Urinary bladder (tissue), 4 donors: ENCODE results near the gene CREBRF. TPM values are rescaled to one million over a fixed set of nuclear protein-coding genes. Genes with fewer than 3 reads are reported as not detected.
"Not testable (repeated sequence)": the region's sequence is repeated elsewhere in the genome, so short reads cannot be mapped to it uniquely, and the experiment has no call there.

Experiments used
- DNase-seq: peaks from one replicate; pipeline ENCODE4 v3.0.0-alpha.2; 2015; ENCODE audit errors: extremely low spot score
- H3K27ac ChIP-seq: one replicate; pipeline ENCODE4 v1.5.1; 2013; ENCODE audit warnings: low read depth, mild to moderate bottlenecking, moderate library complexity
- H3K36me3 ChIP-seq: one replicate; pipeline ENCODE4 v1.6.1; 2013; ENCODE audit warnings: mild to moderate bottlenecking, moderate library complexity; ENCODE audit not compliant: insufficient read depth
- H3K4me1 ChIP-seq: one replicate; pipeline ENCODE4 v1.6.1; 2013; ENCODE audit warnings: mild to moderate bottlenecking, moderate library complexity; ENCODE audit not compliant: insufficient read depth
- H3K4me3 ChIP-seq: one replicate; pipeline ENCODE4 v1.5.1; 2013; ENCODE audit warnings: low read depth, low read length
- WGBS: extraction: QIAGEN DNeasy Blood & Tissue Kit; methylation state at CpG from one replicate; pipeline ENCODE4 v1.1.7; 2013; 5-methylcytosine and 5-hydroxymethylcytosine counted together
- polyA plus RNA-seq: library from polyadenylated mRNA; stranded (reverse); fragments of 200-250 nt; gene quantifications from one replicate; pipeline ENCODE4 v1.2.3, GENCODE V29; 2013
- total RNA-seq: library from RNA; depleted of rRNA; stranded (reverse); fragments of >200 nt; gene quantifications from one replicate; pipeline ENCODE4 v1.2.3, GENCODE V29; 2014
- donor health status: healthy with polysubstance abuse.
- donor health status: healthy.

Gene CREBRF
- total and polyA plus RNA-seq, 2 donors = 12.6 to 56.4 TPM

DNA sequence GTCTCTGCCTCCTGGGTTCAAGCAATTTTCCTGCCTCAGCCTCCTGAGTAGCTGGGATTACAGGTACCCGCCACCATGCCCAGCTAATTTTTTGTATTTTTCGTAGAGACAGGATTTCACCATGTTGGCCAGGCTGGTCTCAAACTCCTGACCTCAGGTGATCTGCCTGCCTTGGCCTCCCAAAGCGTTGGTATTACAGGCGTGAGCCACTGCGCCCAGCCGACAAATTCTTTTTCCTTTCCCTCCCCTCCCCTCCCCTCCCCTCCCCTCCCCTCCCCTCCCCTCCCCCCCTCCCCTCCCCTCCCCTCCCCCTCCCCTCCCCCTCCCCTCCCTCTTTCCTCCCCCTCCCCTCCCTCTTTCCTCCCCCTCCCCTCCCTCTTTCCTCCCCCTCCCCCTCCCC is 76.0 kb downstream of the CREBRF start:
- not testable (repeated sequence) for H3K27ac ChIP-seq, H3K4me3 ChIP-seq, DNase-seq, H3K4me1 ChIP-seq, H3K36me3 ChIP-seq
- 98% methylated on average over 6 of the region's 6 CpGs for WGBS

DNA sequence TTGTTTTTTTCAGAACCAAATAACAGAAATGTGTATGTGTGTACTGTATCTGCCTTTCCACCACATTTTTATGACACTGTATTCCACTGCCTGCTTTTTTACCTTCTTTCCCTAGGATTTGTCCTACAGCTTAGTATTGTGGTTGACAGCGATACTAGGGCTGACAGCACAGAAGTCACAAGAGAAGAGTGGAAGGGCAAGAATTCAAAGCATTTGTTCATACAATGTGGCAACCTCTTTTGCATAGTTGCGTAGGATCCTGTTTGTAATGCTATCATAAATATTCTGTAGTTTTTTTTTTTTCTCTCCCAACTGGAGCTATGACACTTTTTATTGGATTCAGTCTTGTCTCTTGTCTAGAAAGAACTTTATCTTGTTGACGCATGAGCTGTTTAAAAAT is 82.6 kb downstream of the CREBRF start:
- Histone ChIP-seq H3K27ac (no peak overlapping the region), H3K36me3 (no peaks in the 10 kb centered on the region), H3K4me1 (no peaks in the 10 kb centered on the region), H3K4me3 (no peak overlapping the region)
- DNase-seq = no peak
- 90% methylated on average over 3 of the region's 3 CpGs for WGBS

DNA sequence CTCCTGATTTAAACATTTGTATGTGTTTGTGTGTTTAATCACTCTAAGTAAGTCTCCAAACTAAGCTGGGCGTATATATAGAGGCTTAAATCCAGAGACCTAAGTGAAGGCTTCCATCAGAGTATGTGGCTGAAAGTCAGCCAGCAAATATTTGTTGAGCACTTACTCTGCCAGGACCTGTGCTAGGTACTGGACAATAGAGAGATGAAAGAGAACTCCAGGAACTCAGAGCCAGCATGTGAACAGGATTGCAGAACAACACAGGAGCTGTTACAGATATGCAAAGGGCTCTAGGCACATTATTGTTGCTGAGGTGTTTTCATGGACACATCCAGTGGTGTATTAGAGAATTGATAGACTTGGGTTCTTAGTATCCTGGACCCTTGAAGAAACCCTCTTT is 83.5 kb downstream of the CREBRF start:
- WGBS = 87% methylated on average over 1 of the region's 1 CpG

DNA sequence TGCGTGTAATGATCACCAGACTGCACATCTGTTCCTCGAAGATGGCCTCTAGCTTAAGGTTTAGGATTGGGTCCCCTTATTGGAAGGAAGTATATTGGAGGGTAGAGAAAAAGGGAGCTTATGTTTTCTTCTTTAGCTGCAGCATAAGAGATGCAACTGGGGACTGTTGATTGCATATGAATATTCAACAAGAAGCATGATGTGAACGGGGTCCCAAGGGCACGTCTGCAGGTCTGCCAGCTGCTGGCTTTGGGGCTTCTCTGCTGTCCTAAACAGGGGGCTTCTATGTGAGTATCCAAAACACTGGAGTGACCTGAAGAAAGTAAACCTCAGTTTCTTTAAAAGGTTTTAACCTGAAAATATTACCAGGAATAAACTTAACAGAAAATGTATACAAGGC is 84.6 kb downstream of the CREBRF start:
- Histone ChIP-seq H3K36me3 (no peaks in the 10 kb centered on the region), H3K4me1 (no peaks in the 10 kb centered on the region), H3K27ac (no peak overlapping the region), H3K4me3 (no peak overlapping the region)
- WGBS = 63% methylated on average over 4 of the region's 4 CpGs
- no peak for DNase-seq

More for the DNA sequence above, 83.5 kb downstream of the CREBRF start:
- Histone ChIP-seq H3K4me1 (no peaks in the 10 kb centered on the region), H3K4me3 (no peak overlapping the region), H3K36me3 (no peaks in the 10 kb centered on the region), H3K27ac (no peak overlapping the region)
- DNase-seq = no peak

DNA sequence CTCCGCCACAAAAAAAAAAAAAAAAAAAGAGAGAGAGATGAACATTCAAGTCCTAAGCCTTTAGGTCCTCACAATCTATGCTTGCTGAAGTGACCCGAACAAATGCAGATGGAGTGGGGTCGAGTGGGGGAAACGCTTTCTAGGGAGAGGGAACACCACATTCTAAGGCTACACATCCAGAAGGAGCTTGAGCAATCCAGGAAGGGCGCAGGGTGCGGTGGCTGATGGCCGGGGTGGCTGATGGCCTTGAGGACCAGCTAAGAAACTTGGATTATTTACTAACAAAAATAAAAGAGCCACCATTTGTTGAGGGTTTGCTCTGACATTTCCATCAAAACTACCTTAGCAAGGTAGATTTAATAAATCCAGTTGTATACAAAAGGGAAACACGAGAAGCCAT is 87.4 kb downstream of the CREBRF start:
- Histone ChIP-seq H3K27ac (no peak overlapping the region), H3K4me3 (no peak overlapping the region), H3K4me1 (no peaks in the 10 kb centered on the region), H3K36me3 (no peaks in the 10 kb centered on the region)
- no peak for DNase-seq
- 89% methylated on average over 8 of the region's 8 CpGs for WGBS

DNA sequence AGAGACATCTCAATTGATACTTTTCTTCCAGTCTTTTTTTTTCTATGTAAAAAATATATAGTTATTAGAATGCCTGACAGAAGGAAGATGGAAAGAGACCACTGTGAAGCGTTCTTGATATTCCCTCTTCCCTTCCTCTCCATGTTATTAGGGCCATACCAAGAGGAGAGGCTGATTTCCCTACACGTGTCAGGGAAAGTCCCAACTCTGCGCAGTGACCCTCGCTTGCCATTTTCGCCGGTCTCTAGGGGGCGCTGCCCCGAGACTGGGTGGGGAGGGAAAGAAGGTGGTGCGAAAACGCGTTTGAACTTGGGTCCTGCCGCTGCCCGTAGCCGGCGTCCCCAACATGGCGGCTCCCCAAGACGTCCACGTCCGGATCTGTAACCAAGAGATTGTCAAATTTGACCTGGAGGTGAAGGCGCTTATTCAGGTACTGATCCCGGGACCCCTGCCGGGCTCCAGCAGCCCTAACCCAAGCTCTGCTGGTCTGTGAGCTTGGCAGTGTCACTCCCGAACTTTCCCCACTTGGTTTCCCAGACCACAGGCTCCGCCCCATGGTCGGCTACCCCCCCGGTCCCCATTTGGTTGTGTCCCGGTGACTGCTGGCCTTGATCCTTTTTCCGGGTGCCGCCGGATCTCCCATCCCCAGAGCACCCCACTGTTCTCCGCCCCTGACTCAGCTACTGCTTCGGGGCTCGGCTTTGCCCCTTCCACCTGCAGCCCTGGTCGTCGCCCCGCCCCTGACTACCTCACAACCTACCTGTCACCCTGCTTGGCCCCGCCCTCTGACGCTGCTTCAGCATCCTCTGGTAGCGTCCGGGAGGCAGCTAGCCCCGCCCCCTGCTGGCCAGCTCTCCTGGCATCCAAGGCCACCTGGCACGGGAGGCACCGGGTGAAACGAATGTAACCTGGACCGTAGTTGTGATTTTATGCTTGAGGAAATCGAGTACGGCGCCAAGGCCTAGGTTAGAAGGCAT is 88.3 kb downstream of the CREBRF start, which contains the start of gene BNIP1:
Gene BNIP1, plus strand, starts transcription at position 332 of the 977 bp plus-strand sequence. Its CDS starts 15 bp downstream, at position 347.
- H3K36me3 ChIP-seq = no peaks in the 10 kb centered on the region
- peak; percentile 86 for DNase-seq
- WGBS = under 1% methylated on average over 48 of the region's 48 CpGs

DNA sequence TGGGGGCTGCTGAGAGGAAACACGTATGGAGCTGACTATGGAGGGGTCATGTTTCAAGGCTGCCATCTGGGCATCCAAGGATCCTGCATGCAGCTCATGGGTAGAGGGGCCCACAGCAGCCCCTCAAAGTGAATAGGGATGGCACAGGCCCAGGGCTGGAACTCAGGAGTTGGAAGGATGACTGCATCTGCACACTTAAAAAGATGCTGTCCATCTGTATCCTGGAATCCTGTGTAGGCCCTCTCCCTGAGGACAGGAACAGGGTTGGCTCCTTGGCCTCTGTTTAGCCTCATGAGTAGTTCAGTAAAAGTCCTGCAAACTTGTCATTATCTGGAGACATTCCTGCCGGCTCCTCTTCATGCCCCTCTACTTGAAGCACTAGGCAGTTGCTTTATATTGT is 92.2 kb downstream of the CREBRF start:
- Histone ChIP-seq H3K4me1 (no peaks in the 10 kb centered on the region), H3K27ac (no peak overlapping the region), H3K36me3 (no peaks in the 10 kb centered on the region), H3K4me3 (no peak overlapping the region)
- 57% methylated on average over 2 of the region's 2 CpGs for WGBS
- DNase-seq = no peak

More for the DNA sequence above, 88.3 kb downstream of the CREBRF start, which contains the start of gene BNIP1:
- peak within 1 kb of the TSS; percentile 86 for H3K4me3 ChIP-seq
- H3K4me1 ChIP-seq = no peaks in the 10 kb centered on the region
- peak within 1 kb of the TSS; percentile 68 for H3K27ac ChIP-seq

DNA sequence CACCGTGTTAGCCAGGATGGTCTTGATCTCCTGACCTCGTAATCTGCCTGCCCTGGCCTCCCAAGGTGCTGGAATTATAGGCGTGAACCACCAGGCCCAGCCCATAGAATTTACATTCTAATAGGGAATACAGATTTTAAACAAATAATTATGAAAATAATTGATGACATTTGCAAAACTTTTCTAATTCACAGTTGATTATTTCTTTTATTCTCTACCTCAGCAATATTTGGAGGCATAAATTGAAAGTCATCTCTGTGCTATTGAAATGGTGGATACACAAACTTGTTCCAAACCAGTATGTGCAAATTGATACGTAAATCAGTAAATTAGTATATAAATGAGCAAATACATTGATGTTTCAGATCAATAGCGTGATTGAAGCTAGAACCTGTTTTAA is 96.4 kb downstream of the CREBRF start:
- DNase-seq = no peak
- no peaks in the 10 kb centered on the region for H3K4me1 ChIP-seq
- H3K27ac ChIP-seq = no peak overlapping the region
- 94% methylated on average over 5 of the region's 5 CpGs for WGBS
- no peak overlapping the region for H3K4me3 ChIP-seq
- H3K36me3 ChIP-seq = peaks cover 2% of the 10 kb centered on the region

DNA sequence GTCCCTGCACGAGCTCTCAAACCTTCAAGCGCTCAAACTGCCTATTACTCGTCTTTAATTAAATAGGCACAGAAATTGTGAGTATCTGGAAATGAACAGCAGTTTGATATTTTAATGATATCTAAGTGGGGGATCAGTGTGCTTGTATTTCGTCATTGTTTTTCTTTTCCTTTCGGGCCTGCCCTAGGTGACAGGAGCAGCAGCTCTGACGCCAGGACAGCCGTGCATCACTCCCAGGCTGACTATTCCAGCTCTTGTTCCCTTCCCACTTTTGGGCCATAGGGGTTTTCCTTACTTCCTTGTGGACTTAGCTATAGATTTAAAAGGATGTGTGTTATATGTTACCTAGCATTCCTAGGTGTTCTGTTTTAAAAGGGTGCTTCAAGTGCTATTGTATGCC is 97.7 kb downstream of the CREBRF start:
- H3K36me3 ChIP-seq = peaks cover 2% of the 10 kb centered on the region
- no peaks in the 10 kb centered on the region for H3K4me1 ChIP-seq
- WGBS = 80% methylated on average over 7 of the region's 7 CpGs
- no peak for DNase-seq
- no peak overlapping the region for H3K4me3 ChIP-seq
- no peak overlapping the region for H3K27ac ChIP-seq

DNA sequence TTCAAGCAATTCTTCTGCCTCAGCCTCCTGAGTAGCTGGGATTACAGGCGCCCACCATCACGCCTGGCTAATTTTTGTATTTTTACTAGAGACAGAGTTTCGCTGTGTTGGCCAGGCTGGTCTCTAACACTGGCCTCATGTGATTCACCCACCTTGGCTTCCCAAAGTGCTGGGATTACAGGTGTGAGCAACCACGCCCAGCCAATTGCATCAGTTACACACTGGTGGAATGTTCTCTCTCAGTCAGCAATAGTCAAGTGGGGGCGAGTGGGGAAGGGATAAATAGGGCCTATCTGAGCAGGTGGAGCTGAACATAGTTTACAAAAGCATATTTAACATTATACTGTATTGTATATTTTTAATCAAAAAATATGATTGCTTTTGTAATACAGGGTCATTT is 98.5 kb downstream of the CREBRF start:
- DNase-seq, H3K4me3 ChIP-seq, H3K4me1 ChIP-seq, H3K27ac ChIP-seq, H3K36me3 ChIP-seq: not testable (repeated sequence)
- 96% methylated on average over 5 of the region's 5 CpGs for WGBS

DNA sequence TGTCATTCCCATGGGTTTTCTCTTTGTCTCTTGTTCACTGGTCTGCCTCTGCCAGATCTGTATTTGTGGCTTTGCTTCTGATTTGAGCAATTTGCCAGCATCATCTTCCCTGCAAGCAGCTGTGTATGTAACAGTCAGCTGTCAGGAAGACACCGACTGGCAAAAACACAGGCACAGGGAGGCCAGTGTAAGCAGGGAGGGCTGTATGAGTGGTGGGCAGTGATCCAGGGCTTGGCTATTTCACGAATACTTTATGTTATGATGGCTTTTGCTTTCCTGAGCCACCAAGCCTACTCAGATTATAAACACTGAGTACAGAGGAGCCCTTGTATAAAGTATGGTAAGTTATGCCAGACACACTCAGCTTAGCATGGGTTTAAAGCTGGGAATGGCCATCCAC is 99.8 kb downstream of the CREBRF start:
- no peak for DNase-seq
- no peak overlapping the region for H3K27ac ChIP-seq
- no peak overlapping the region for H3K4me3 ChIP-seq
- 67% methylated on average over 2 of the region's 2 CpGs for WGBS
- H3K4me1 ChIP-seq = no peaks in the 10 kb centered on the region
- peaks cover 4% of the 10 kb centered on the region for H3K36me3 ChIP-seq

DNA sequence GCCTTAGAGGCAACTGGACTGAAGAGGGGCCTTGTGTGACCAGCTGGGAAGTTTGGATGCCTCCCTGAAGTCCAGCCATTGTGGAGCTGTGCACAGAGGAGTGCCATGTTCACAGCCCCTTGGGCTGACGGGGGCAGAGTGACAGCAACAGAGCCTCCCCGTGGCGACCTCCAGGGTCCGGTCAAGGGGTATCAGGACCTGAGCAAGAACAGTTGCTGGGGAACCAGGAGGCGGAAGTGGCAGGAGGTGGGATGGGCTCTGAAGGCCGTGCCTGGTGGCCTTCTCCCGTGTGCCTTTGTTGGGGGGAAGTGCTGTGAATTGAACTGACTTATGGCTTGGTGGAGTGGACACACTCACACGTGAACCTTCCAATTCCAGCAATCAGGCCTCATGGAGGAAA is 102.2 kb downstream of the CREBRF start:
- WGBS = 92% methylated on average over 8 of the region's 8 CpGs
- Histone ChIP-seq H3K27ac (no peak overlapping the region), H3K4me3 (no peak overlapping the region), H3K36me3 (peaks cover 4% of the 10 kb centered on the region), H3K4me1 (no peaks in the 10 kb centered on the region)
- no peak for DNase-seq

DNA sequence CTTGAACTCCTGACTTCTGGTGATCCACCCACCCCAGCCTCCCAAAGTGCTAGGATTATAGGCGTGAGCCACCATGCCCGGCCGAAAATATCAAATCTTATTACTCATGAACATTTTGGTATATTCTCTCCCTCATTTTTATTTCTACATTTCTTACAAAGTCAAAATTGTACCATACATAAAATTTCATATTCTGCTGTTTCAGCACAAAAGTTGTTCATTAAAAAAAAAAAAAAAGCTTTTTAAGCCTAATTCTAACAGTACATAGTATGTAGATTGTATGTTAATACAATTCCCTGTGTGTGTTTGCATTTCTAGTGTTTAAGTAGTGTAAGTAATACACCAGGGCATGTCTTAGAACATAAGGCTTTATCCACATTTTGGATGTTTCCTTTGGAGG is 103.1 kb downstream of the CREBRF start:
- Histone ChIP-seq H3K36me3 (peaks cover 4% of the 10 kb centered on the region), H3K4me3 (no peak overlapping the region)
- no peak for DNase-seq

DNA sequence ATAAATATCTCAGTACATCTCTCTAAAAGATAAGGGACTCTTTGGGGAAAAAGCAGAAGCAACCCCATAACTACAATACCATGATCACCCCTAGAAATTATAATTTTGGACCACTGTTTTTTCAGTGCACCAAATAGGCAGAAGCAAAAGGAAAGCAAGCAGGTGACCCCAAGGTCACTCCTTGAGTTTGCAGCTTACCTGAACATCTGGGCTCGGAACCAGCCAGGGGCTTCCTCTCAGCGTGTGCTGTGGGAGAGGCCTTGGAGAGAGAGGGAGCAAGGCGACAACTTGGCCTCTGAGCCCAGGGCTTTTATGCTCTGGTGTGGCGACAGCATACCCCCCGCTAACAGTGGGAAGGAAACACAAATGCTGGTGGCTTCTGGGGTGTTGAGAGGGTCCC is 105.0 kb downstream of the CREBRF start:
- DNase-seq = no peak
- Histone ChIP-seq H3K36me3 (peaks cover 2% of the 10 kb centered on the region), H3K4me3 (no peak overlapping the region), H3K4me1 (no peaks in the 10 kb centered on the region), H3K27ac (no peak overlapping the region)
- WGBS = 88% methylated on average over 5 of the region's 5 CpGs

More for the DNA sequence above, 103.1 kb downstream of the CREBRF start:
- Histone ChIP-seq H3K27ac (no peak overlapping the region), H3K4me1 (no peaks in the 10 kb centered on the region)
- WGBS = 97% methylated on average over 3 of the region's 3 CpGs
